ENCODE data around the gene SEZ6.

Gene SEZ6

GRCh38 chr17:29003289-29003688 lies 2.5 kb downstream of the SEZ6 start:
- no peak for DNase-seq

DNA sequence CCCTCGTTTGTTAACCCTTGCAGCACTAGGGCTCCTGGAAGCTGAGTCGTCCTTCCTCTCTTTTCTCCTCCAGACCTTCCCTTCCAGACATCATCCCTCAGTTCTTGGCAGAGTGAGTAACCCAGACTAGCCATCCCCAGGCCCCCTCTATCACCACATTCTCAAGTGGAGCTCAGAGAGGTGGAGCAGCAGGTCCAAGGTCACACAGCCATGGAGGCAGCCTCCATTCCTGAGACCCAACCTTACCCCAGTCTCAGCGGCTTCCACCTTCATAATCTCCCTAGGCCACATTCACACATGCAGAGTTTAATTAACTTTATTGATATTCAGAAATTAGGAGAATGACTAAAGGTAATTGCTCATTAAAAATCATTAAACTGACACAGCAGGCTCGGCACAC lies 3.0 kb downstream of the SEZ6 start:
- DNase-seq, result no peak

- no peak for DNase-seq
These were observed 4.9 kb downstream of the SEZ6 start for GRCh38 chr17:29000973-29001372.

DNA sequence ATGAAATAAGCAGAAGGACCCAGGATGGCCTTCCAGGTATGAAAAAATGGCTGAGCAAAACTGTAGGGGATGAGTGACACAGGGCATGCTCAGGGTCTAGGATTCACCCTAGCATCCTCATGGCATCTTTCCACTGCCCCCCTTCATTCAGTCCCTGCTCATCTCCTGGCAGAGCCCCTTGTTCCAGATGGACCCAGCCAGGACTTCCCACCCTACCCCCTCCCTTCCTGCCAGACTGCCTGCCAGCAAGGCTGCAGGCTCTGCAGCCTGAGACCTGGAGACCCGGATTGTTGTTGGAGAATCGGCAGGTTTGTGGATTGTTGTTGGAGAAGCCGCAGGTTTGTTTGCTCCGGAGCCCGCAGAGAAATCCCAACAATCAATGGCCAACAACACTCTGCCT lies 6.6 kb downstream of the SEZ6 start:
- DNase-seq, result no peak

- no peak for DNase-seq
These were observed 8.0 kb downstream of the SEZ6 start for GRCh38 chr17:28997806-28998205.

DNA sequence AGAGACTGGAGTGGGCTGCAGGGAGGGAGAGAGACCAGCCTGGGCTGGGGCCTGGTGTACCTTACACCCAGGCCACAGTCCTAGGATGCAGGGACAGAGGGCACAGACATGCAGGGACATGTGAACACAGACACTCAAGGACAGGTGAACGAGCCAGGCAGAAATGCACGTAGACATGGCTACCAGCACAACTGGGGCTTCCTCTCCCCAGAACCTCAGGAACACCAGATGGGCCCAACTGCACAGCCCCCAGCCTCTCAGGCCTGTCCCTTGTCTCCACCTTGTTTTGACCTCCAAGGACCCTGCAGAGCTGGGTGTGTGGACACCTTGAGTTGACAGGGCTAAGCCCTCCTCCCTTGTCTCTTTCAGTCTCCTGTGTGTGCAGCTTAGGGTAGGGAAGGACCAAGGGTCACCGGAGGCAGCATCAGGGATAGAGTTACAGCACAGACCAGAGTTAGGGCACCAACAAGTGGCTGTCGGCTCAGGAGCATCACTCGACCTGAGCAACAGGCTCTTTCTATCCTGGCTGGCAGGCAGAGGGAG lies 9.2 kb downstream of the SEZ6 start:
- no peak for DNase-seq

- no peak for DNase-seq
These were observed 12.0 kb downstream of the SEZ6 start for GRCh38 chr17:28993645-28994426.

DNA sequence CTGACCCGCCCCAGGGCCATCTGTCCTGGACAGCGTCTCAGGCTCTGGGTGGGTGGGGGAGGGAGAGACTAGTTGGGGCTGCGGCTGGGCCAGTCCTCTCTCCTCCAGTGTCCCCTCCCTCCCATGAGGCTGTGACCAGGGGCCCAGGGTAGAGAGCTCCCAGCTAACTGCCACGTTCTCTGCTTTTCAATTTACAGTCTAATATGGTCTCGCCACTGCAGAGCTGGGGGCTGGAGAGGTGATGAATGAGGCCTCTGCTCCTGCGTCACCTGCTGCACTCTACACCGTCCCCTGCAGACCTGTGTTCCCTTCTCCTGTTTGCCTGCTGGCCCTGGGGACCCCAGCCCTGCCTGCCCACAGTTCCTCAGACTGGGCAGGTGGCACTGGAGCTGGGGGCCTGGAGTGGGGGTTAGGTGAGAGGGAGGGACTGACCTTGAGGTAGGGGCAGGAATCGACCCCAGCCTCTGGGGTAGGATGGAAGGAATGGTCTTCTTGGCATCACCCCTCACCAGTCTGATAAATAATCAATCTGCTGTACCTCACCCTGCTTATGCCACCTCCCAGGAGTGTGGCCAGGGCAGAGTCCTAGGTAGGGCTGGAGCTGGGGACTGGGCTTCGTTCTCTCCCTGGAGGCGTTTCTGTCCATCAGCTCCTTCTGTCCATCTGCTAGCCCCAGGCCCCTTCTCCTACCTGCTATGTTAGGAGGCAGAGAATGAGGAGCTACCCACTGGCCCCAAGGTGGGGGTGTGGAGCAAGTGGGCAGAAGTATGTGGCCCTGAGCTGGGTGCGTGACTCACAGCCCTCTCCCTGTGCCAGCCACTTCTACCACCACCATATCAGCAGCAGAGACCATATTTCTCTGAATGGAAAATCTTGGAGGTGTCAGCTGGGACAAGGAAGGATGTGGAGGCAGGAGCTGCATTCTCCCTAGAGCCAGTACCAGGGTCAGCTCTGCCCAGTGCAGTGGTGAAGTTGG lies 12.9 kb downstream of the SEZ6 start:
- no peak for DNase-seq

GRCh38 chr17:28992185-28992584 lies 13.6 kb downstream of the SEZ6 start:
- no peak for DNase-seq

DNA sequence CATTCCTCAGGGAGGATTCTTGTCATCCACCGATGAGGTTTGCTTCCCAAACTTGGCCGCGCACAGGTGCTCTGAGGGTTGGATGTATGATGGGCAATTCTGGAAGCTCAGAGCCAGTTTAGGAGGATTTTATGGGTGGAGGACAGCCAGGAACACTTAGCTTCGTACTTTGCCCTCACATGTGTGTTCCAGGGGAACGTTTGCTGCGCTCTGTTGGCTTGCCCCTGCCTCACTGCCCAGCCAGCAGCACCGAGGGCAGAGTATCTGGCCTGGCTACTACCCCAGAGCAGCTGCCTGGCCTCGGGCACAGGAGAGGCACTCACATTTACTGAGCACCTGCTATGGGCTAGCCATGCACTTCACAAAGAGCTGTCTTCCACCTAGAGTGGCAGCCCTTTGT lies 14.1 kb downstream of the SEZ6 start:
- no peak for DNase-seq

DNA sequence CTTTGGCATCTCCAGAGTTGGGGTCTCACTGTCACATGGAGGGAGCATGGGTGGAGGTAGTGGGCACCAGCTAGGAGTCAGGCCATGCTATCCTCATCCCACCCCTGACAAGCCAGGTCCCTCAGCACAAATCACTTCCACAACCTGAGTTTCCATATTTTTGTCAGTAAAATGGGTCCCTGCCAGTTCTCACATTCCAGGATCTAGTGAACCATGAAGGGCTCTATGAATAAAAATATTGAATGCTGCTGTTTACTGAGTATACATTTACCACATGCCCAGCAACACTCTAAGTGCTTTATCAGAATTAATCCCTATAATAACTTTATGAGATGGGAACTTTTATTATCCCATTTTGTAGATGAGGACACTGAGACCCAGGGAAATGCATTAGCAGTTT lies 16.8 kb downstream of the SEZ6 start:
- no peak for DNase-seq

- DNase-seq, result no peak
These were observed 17.4 kb downstream of the SEZ6 start for GRCh38 chr17:28988475-28988874.

- no peak for DNase-seq
These were observed 18.8 kb downstream of the SEZ6 start for GRCh38 chr17:28986714-28987655.

GRCh38 chr17:28985950-28986713 lies 19.7 kb downstream of the SEZ6 start:
- DNase-seq, result no peak

GRCh38 chr17:28983286-28984230 lies 22.3 kb downstream of the SEZ6 start:
- no peak for DNase-seq

GRCh38 chr17:28982131-28982793 lies 23.6 kb downstream of the SEZ6 start:
- DNase-seq, result no peak

GRCh38 chr17:28978356-28978964 lies 27.4 kb downstream of the SEZ6 start:
- no peak for DNase-seq

- no peak for DNase-seq
These were observed 28.0 kb downstream of the SEZ6 start for GRCh38 chr17:28977659-28978355.

Measured in right kidney (tissue), 1 donor.